ENCODE results near the gene IMPA2.

Gene IMPA2

GRCh38 chr18:11991021-11991795, 9.9 kb downstream of the IMPA2 start:
- no peak for DNase-seq

- DNase-seq: no peak
These were observed 10.9 kb downstream of the IMPA2 start for GRCh38 chr18:11992096-11992790.

- DNase-seq: no peak
These were observed 12.1 kb downstream of the IMPA2 start for GRCh38 chr18:11993264-11993916.

GRCh38 chr18:11994336-11994702, 13.0 kb downstream of the IMPA2 start:
- DNase-seq: no peak

- no peak for DNase-seq
These were observed 13.6 kb downstream of the IMPA2 start for GRCh38 chr18:11994703-11995444.

GRCh38 chr18:11995445-11996189, 14.3 kb downstream of the IMPA2 start:
- peak in 2 of 4 experiments; percentile 3 to 18 for DNase-seq

- DNase-seq: no peak
These were observed 15.0 kb downstream of the IMPA2 start for GRCh38 chr18:11996190-11996754.

GRCh38 chr18:11996907-11997306, 15.6 kb downstream of the IMPA2 start:
- no peak for DNase-seq

GRCh38 chr18:11997466-11997865, 16.2 kb downstream of the IMPA2 start:
- DNase-seq: no peak

- DNase-seq: no peak
These were observed 16.9 kb downstream of the IMPA2 start for GRCh38 chr18:11998193-11998592.

- DNase-seq: no peak
These were observed 18.1 kb downstream of the IMPA2 start for GRCh38 chr18:11999429-11999828.

- DNase-seq: no peak
These were observed 18.9 kb downstream of the IMPA2 start for GRCh38 chr18:12000072-12000659.

GRCh38 chr18:12001421-12001820, 20.1 kb downstream of the IMPA2 start:
- DNase-seq: no peak

GRCh38 chr18:12003894-12004293, 22.6 kb downstream of the IMPA2 start:
- no peak for DNase-seq

GRCh38 chr18:12005538-12006487, 24.5 kb downstream of the IMPA2 start:
- no peak for DNase-seq

- no peak for DNase-seq
These were observed 25.2 kb downstream of the IMPA2 start for GRCh38 chr18:12006488-12006840.

- DNase-seq: no peak
These were observed 25.8 kb downstream of the IMPA2 start for GRCh38 chr18:12007063-12007462.

GRCh38 chr18:12008181-12008767, 27.0 kb downstream of the IMPA2 start:
- no peak for DNase-seq

GRCh38 chr18:12008842-12009580, 27.7 kb downstream of the IMPA2 start:
- DNase-seq: no peak

All from activated CD4-positive, CD25-positive, alpha-beta regulatory T cell (primary cell).